DOHH2 (cell line): Measurements from ENCODE around the gene SNX11.

ENCODE experiments used
- H3F3A ChIP-seq: fragments of 200-600 bp; sonication (generic), shearing (Covaris generic); 2 replicates; pipeline ENCODE4 v1.6.0; 2016; ENCODE audit warnings: antibody characterized with exemption, mild to moderate bottlenecking; ENCODE audit not compliant: control insufficient read depth, insufficient read depth
- H3K27ac ChIP-seq: fragments of 200-600 bp; sonication (generic); 2 replicates; pipeline ENCODE4 v1.5.1; 2014; ENCODE audit warnings: low read depth, mild to moderate bottlenecking, low read length, moderate library complexity
- H3K27me3 ChIP-seq: fragments of 200-600 bp; sonication (generic); 2 replicates; pipeline ENCODE4 v1.6.1; 2014; ENCODE audit warnings: mild to moderate bottlenecking, low read length, mixed read lengths; ENCODE audit not compliant: control insufficient read depth
- H3K36me3 ChIP-seq: fragments of 200-600 bp; sonication (generic); 2 replicates; pipeline ENCODE4 v1.6.1; 2014; ENCODE audit warnings: mild to moderate bottlenecking, low read length, moderate library complexity, mixed read lengths; ENCODE audit not compliant: control insufficient read depth
- H3K4me1 ChIP-seq: fragments of 200-600 bp; sonication (generic); 2 replicates; pipeline ENCODE4 v1.6.1; 2014; ENCODE audit warnings: mild to moderate bottlenecking, low read length, mixed read lengths; ENCODE audit not compliant: control insufficient read depth
- H3K4me2 ChIP-seq: fragments of 200-600 bp; sonication (generic); 2 replicates; pipeline ENCODE4 v1.6.0; 2014; ENCODE audit warnings: mild to moderate bottlenecking, low read length, moderate library complexity
- H3K4me3 ChIP-seq: fragments of 200-600 bp; sonication (generic); 2 replicates; pipeline ENCODE4 v1.5.1; 2014; ENCODE audit warnings: mild to moderate bottlenecking, low read length, mixed read lengths
- H3K79me2 ChIP-seq: fragments of 200-600 bp; sonication (generic); 2 replicates; pipeline ENCODE4 v1.6.1; 2014; ENCODE audit warnings: mild to moderate bottlenecking, low read length, mixed read lengths; ENCODE audit not compliant: control insufficient read depth
- H3K9me2 ChIP-seq: fragments of 200-600 bp; sonication (generic); replicated peaks from 2 replicates; pipeline ENCODE4 v1.6.1; 2014; ENCODE audit warnings: mild to moderate bottlenecking, low read length, mixed read lengths; ENCODE audit not compliant: control insufficient read depth
- H3K9me3 ChIP-seq: fragments of 200-600 bp; sonication (generic); 2 replicates; pipeline ENCODE4 v1.6.1; 2014; ENCODE audit warnings: antibody characterized with exemption, low read length, mixed read lengths; ENCODE audit not compliant: control insufficient read depth, insufficient read depth
- H4K20me1 ChIP-seq: fragments of 200-600 bp; sonication (generic); 2 replicates; pipeline ENCODE4 v1.6.0; 2014; ENCODE audit warnings: low read depth, mild to moderate bottlenecking, antibody characterized with exemption, low read length, moderate library complexity; ENCODE audit not compliant: control insufficient read depth, insufficient read depth
- EZH2phosphoT487 ChIP-seq: fragments of 200-600 bp; sonication (generic); IDR thresholded peaks from 2 replicates; pipeline ENCODE4 v1.6.1; 2017; ENCODE audit warnings: borderline replicate concordance, mild to moderate bottlenecking, antibody characterized with exemption, low read length, moderate library complexity, mixed read lengths
- TF ChIP-seq, protein P1 (sequence below): fragments of 200-600 bp; sonication (generic); IDR thresholded peaks from one replicate; pipeline ENCODE4 v1.5.1; 2014; ENCODE audit warnings: antibody characterized with exemption, mild to moderate bottlenecking, low read depth, low read length; ENCODE audit not compliant: poor library complexity, severe bottlenecking

SNX11 gene

GRCh38 chr17:48144231-48144630, 36.7 kb downstream of the SNX11 start:
- no peaks in the 10 kb centered on the region for H3K9me3 ChIP-seq
- H3F3A ChIP-seq = no peaks in the 10 kb centered on the region
- no peaks in the 10 kb centered on the region for H3K9me2 ChIP-seq
- no peak overlapping the region for H3K4me3 ChIP-seq
- H3K4me2 ChIP-seq = no peak overlapping the region
- H3K27me3 ChIP-seq = peaks cover 39% of the 10 kb centered on the region
- H4K20me1 ChIP-seq = no peaks in the 10 kb centered on the region
- no peak overlapping the region for H3K27ac ChIP-seq
- no peaks in the 10 kb centered on the region for H3K36me3 ChIP-seq
- no peaks in the 10 kb centered on the region for H3K79me2 ChIP-seq
- peaks cover 4% of the 10 kb centered on the region; the same call in 1 of the 2 replicates for H3K4me1 ChIP-seq
- TF ChIP-seq EZH2phosphoT487 = no peak
- TF ChIP-seq, protein P1, sequence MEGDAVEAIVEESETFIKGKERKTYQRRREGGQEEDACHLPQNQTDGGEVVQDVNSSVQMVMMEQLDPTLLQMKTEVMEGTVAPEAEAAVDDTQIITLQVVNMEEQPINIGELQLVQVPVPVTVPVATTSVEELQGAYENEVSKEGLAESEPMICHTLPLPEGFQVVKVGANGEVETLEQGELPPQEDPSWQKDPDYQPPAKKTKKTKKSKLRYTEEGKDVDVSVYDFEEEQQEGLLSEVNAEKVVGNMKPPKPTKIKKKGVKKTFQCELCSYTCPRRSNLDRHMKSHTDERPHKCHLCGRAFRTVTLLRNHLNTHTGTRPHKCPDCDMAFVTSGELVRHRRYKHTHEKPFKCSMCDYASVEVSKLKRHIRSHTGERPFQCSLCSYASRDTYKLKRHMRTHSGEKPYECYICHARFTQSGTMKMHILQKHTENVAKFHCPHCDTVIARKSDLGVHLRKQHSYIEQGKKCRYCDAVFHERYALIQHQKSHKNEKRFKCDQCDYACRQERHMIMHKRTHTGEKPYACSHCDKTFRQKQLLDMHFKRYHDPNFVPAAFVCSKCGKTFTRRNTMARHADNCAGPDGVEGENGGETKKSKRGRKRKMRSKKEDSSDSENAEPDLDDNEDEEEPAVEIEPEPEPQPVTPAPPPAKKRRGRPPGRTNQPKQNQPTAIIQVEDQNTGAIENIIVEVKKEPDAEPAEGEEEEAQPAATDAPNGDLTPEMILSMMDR = no peak

DNA sequence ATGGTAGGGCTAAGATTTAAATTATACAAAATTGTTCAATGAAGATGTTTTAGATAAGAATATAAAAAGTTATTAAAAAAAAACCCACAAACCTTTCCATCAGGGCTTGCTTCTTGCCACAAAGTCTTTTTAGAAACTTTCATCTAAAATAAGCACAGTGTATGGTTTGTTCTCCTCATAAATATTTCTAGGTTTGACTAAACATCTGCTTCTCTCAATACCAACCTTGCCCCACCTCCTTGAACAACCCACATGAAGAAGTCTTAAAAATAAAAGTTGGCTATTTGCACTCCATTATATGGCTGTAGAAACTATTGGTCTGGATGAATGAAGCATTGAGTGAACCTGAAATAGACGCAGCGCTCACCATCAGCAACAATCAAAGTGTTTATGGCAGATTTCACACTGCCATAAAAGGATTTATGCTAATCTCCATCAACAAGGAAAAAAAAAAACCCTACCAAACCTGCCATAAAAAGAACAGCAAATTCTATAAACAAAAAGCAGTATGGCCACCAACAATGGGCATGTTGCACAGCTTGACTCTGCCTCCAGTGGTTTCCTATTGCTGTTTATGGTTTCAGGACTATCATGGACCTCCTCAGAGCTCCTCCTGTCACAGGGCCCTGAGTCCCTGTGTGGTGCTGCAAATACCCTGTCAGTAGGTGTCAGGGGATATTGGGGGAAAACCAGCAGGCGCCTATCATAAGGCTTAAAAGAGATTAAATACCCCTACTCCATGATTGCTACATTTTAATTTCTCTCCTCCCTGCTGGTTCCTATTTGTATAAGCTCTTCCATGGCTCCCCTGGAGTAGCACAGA, 37.6 kb downstream of the SNX11 start:
- H3K4me1 ChIP-seq = no peaks in the 10 kb centered on the region; the same call in 1 of the 2 replicates
- no peaks in the 10 kb centered on the region for H3K36me3 ChIP-seq
- H3K4me2 ChIP-seq = no peak overlapping the region
- H3K9me2 ChIP-seq = no peaks in the 10 kb centered on the region
- TF ChIP-seq, protein P1 = no peak
- no peak for TF ChIP-seq EZH2phosphoT487
- no peak overlapping the region for H3K4me3 ChIP-seq
- H3K79me2 ChIP-seq = no peaks in the 10 kb centered on the region
- H3K27ac ChIP-seq = no peak overlapping the region
- H3K27me3 ChIP-seq = peaks cover 32% of the 10 kb centered on the region
- H3F3A ChIP-seq = no peaks in the 10 kb centered on the region
- no peaks in the 10 kb centered on the region for H3K9me3 ChIP-seq
- H4K20me1 ChIP-seq = no peaks in the 10 kb centered on the region

- no peaks in the 10 kb centered on the region for H4K20me1 ChIP-seq
- no peaks in the 10 kb centered on the region for H3K9me2 ChIP-seq
- H3K9me3 ChIP-seq = no peaks in the 10 kb centered on the region
- no peaks in the 10 kb centered on the region for H3K79me2 ChIP-seq
- no peak overlapping the region for H3K27ac ChIP-seq
- H3F3A ChIP-seq = no peaks in the 10 kb centered on the region
- no peak overlapping the region for H3K4me3 ChIP-seq
- no peak for TF ChIP-seq EZH2phosphoT487
- TF ChIP-seq, protein P1 = no peak
- no peaks in the 10 kb centered on the region for H3K36me3 ChIP-seq
- peaks cover 27% of the 10 kb centered on the region for H3K27me3 ChIP-seq
- no peak overlapping the region for H3K4me2 ChIP-seq
- no peaks in the 10 kb centered on the region for H3K4me1 ChIP-seq
Measured at GRCh38 chr17:48148029-48148770, 40.6 kb downstream of the SNX11 start.
